NCI-H187 (cell line): Measurements from ENCODE around the gene BDKRB2.

Source experiments
- DNase-seq, 2 experiments: peaks; one replicate each; lab custom pipeline; 2025; lab: John Stamatoyannopoulos, UW

BDKRB2 gene

GRCh38 chr14:96204151-96205058 is at the start of gene BDKRB2:
BDKRB2 (plus strand) TSS chr14:96204839; CDS start chr14:96237108, 32,269 bp downstream.
- DNase-seq, result peak; percentile 75 to 76

- DNase-seq, result no peak
These were observed 49.7 kb upstream of the BDKRB2 start for GRCh38 chr14:96154900-96155299.

GRCh38 chr14:96156804-96157760 is 47.6 kb upstream of the BDKRB2 start:
- no peak for DNase-seq

GRCh38 chr14:96158735-96159134 is 45.9 kb upstream of the BDKRB2 start:
- DNase-seq, result no peak

- DNase-seq, result no peak
These were observed 44.3 kb upstream of the BDKRB2 start for GRCh38 chr14:96160076-96160912.

GRCh38 chr14:96160913-96161310 is 43.7 kb upstream of the BDKRB2 start:
- no peak for DNase-seq

GRCh38 chr14:96161636-96162035 is 43.0 kb upstream of the BDKRB2 start:
- no peak for DNase-seq

GRCh38 chr14:96162265-96162664 is 42.4 kb upstream of the BDKRB2 start:
- DNase-seq, result no peak

GRCh38 chr14:96162741-96163140 is 41.9 kb upstream of the BDKRB2 start:
- no peak for DNase-seq

- DNase-seq, result no peak
These were observed 39.7 kb upstream of the BDKRB2 start for GRCh38 chr14:96164861-96165490.

GRCh38 chr14:96165493-96166436 is 38.9 kb upstream of the BDKRB2 start:
- no peak for DNase-seq

- DNase-seq, result no peak
These were observed 38.0 kb upstream of the BDKRB2 start for GRCh38 chr14:96166461-96167223.

- no peak for DNase-seq
These were observed 37.2 kb upstream of the BDKRB2 start for GRCh38 chr14:96167224-96168148.

- no peak for DNase-seq
These were observed 36.1 kb upstream of the BDKRB2 start for GRCh38 chr14:96168581-96168980.

- no peak for DNase-seq
These were observed 33.6 kb upstream of the BDKRB2 start for GRCh38 chr14:96170961-96171592.

- no peak for DNase-seq
These were observed 30.8 kb upstream of the BDKRB2 start for GRCh38 chr14:96173636-96174475.

- no peak for DNase-seq
These were observed 28.4 kb upstream of the BDKRB2 start for GRCh38 chr14:96176275-96176674.
